Neural cell (in vitro differentiated cells): ENCODE measurements around the gene RBM19. TPM values are rescaled to one million over a fixed set of nuclear protein-coding genes. Genes with fewer than 3 reads are reported as not detected.

Experiments used
- H2AFZ ChIP-seq: fragments of 200-600, 300-800 bp; sonication (generic), shearing (Covaris generic); 2 replicates; pipeline ENCODE4 v1.6.0; 2014; ENCODE audit warnings: low read depth, mild to moderate bottlenecking, antibody characterized with exemption, low read length, moderate library complexity
- H3F3A ChIP-seq: fragments of 200-600 bp; shearing (Covaris generic); 2 replicates; pipeline ENCODE4 v1.6.1; 2016; ENCODE audit warnings: mild to moderate bottlenecking, moderate library complexity, mixed read lengths, antibody characterized with exemption, low read length; ENCODE audit not compliant: insufficient read depth, poor library complexity, severe bottlenecking
- H3K27ac ChIP-seq: fragments of 200-600, 300-800 bp; sonication (generic), shearing (Covaris generic); 2 replicates; pipeline ENCODE4 v1.5.1; 2014; ENCODE audit warnings: mild to moderate bottlenecking, low read length, moderate library complexity
- H3K27me3 ChIP-seq: fragments of 300-800, 200-600 bp; sonication (generic), shearing (Covaris generic); 2 replicates; pipeline ENCODE4 v1.6.0; 2014; ENCODE audit warnings: mild to moderate bottlenecking, low read depth, low read length, moderate library complexity; ENCODE audit not compliant: insufficient read depth
- H3K36me3 ChIP-seq: fragments of 300-800, 200-600 bp; sonication (generic), shearing (Covaris generic); 2 replicates; pipeline ENCODE4 v1.5.1; 2014; ENCODE audit warnings: mild to moderate bottlenecking, antibody characterized with exemption, low read length, moderate library complexity; ENCODE audit not compliant: insufficient read depth
- H3K4me2 ChIP-seq: fragments of 300-800, 200-600 bp; sonication (generic), shearing (Covaris generic); 2 replicates; pipeline ENCODE4 v1.6.0; 2014; ENCODE audit warnings: mild to moderate bottlenecking, low read length
- H3K4me3 ChIP-seq: fragments of 300-800, 200-600 bp; sonication (generic), shearing (Covaris generic); 2 replicates; pipeline ENCODE4 v1.5.1; 2014; ENCODE audit warnings: mild to moderate bottlenecking, low read length, moderate library complexity
- H3K79me2 ChIP-seq: fragments of 200-600 bp; shearing (Covaris generic); replicated peaks from 2 replicates; pipeline ENCODE4 v1.6.0; 2014; ENCODE audit warnings: mild to moderate bottlenecking, low read length, moderate library complexity; ENCODE audit not compliant: insufficient read depth
- H3K9ac ChIP-seq: fragments of 300-800, 200-600 bp; sonication (generic), shearing (Covaris generic); 2 replicates; pipeline ENCODE4 v1.6.1; 2016; ENCODE audit warnings: mild to moderate bottlenecking, low read length, mixed read lengths
- H3K9me2 ChIP-seq: fragments of 200-600 bp; shearing (Covaris generic); 2 replicates; pipeline ENCODE4 v1.6.1; 2016; ENCODE audit warnings: mild to moderate bottlenecking, low read length, mixed read lengths; ENCODE audit not compliant: insufficient read depth
- H3K9me3 ChIP-seq: fragments of 200-600, 300-800 bp; sonication (generic), shearing (Covaris generic); 2 replicates; pipeline ENCODE4 v1.6.1; 2016; ENCODE audit warnings: mild to moderate bottlenecking, mixed run types, low read length, moderate library complexity, mixed read lengths
- H4K20me1 ChIP-seq: fragments of 200-600 bp; shearing (Covaris generic); 2 replicates; pipeline ENCODE4 v1.6.1; 2016; ENCODE audit warnings: mild to moderate bottlenecking, mixed run types; ENCODE audit not compliant: insufficient read depth
- EP300 ChIP-seq: fragments of 450-650 bp; conservative IDR thresholded peaks from 2 replicates; pipeline ENCODE4 v1.6.1; 2014; ENCODE audit warnings: antibody characterized with exemption, mild to moderate bottlenecking, moderate library complexity; ENCODE audit not compliant: poor library complexity, severe bottlenecking
- EZH2 ChIP-seq: fragments of 200-600, 300-800 bp; shearing (Covaris generic), sonication (generic); IDR thresholded peaks from 2 replicates; pipeline ENCODE4 v1.6.1; 2014; ENCODE audit warnings: antibody characterized with exemption, low read length, borderline replicate concordance, mild to moderate bottlenecking; ENCODE audit not compliant: insufficient read depth, poor library complexity, severe bottlenecking
- MXI1 ChIP-seq: fragments of 450-650 bp; conservative IDR thresholded peaks from 2 replicates; pipeline ENCODE4 v1.6.1; 2014; ENCODE audit warnings: antibody characterized with exemption, mild to moderate bottlenecking; ENCODE audit not compliant: poor library complexity, severe bottlenecking
- POLR2AphosphoS5 ChIP-seq: IDR thresholded peaks from 2 replicates; pipeline ENCODE4 v1.6.1; 2012
- RAD21 ChIP-seq: fragments of 450-650 bp; conservative IDR thresholded peaks from 2 replicates; pipeline ENCODE4 v1.6.1; 2014; ENCODE audit warnings: antibody characterized with exemption, mild to moderate bottlenecking, moderate library complexity
- SMC3 ChIP-seq: fragments of 450-650 bp; conservative IDR thresholded peaks from 2 replicates; pipeline ENCODE4 v1.6.1; 2014; ENCODE audit warnings: antibody characterized with exemption, mild to moderate bottlenecking, moderate library complexity; ENCODE audit not compliant: poor library complexity
- TAF1 ChIP-seq: IDR thresholded peaks from 2 replicates; pipeline ENCODE4 v1.6.1; 2012; ENCODE audit warnings: low read depth
- polyA plus RNA-seq: library from polyadenylated mRNA; depleted of rRNA; stranded (reverse); fragments of >200 nt; gene quantifications from 2 replicates; pipeline ENCODE4 v1.2.3, GENCODE V29; 2014
- TF ChIP-seq, protein P1 (sequence below): IDR thresholded peaks from 2 replicates; pipeline ENCODE4 v1.6.1; 2012; ENCODE audit warnings: borderline replicate concordance
- TF ChIP-seq, protein P2 (sequence below): fragments of 450-650 bp; IDR thresholded peaks from 2 replicates; pipeline ENCODE4 v1.5.1; 2014; ENCODE audit warnings: antibody characterized with exemption, mild to moderate bottlenecking, moderate library complexity; ENCODE audit not compliant: poor library complexity, severe bottlenecking

RBM19 gene
- polyA plus RNA-seq, 1 donor from 2014 or later: 14.2 TPM

DNA sequence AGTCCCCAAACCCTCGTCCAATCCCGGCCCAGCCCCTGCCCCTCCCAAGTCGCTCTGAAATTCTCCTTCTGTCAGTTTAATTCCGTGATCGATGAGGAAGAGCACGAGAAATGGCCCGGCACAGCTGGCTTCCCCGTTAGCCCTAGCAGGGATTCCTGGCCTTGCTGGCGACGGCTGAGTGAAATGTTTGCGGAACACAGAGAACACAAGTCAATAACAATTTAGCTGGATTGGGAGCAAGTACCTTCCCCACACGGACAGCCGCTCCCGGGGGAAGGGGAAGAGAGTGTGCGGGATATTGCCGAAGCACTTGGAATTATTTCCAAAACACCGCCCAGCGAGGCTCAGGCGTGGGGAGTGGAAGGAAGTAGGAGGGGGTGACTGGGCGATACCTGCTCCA, 134.6 kb downstream of the RBM19 start:
- no peaks in the 10 kb centered on the region for H4K20me1 ChIP-seq
- H3K4me2 ChIP-seq: no peak overlapping the region
- no peak for TF ChIP-seq RAD21
- TF ChIP-seq EZH2: no peak
- TF ChIP-seq EP300: no peak
- no peak for TF ChIP-seq SMC3
- TF ChIP-seq, protein P1, sequence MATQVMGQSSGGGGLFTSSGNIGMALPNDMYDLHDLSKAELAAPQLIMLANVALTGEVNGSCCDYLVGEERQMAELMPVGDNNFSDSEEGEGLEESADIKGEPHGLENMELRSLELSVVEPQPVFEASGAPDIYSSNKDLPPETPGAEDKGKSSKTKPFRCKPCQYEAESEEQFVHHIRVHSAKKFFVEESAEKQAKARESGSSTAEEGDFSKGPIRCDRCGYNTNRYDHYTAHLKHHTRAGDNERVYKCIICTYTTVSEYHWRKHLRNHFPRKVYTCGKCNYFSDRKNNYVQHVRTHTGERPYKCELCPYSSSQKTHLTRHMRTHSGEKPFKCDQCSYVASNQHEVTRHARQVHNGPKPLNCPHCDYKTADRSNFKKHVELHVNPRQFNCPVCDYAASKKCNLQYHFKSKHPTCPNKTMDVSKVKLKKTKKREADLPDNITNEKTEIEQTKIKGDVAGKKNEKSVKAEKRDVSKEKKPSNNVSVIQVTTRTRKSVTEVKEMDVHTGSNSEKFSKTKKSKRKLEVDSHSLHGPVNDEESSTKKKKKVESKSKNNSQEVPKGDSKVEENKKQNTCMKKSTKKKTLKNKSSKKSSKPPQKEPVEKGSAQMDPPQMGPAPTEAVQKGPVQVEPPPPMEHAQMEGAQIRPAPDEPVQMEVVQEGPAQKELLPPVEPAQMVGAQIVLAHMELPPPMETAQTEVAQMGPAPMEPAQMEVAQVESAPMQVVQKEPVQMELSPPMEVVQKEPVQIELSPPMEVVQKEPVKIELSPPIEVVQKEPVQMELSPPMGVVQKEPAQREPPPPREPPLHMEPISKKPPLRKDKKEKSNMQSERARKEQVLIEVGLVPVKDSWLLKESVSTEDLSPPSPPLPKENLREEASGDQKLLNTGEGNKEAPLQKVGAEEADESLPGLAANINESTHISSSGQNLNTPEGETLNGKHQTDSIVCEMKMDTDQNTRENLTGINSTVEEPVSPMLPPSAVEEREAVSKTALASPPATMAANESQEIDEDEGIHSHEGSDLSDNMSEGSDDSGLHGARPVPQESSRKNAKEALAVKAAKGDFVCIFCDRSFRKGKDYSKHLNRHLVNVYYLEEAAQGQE: peak; percentile 77
- peak; percentile 48 for TF ChIP-seq POLR2AphosphoS5
- H3K9me2 ChIP-seq: no peaks in the 10 kb centered on the region
- no peak overlapping the region for H3K27ac ChIP-seq
- no peaks in the 10 kb centered on the region for H3K9me3 ChIP-seq
- peak overlapping the region; percentile 16 for H3K9ac ChIP-seq
- H3F3A ChIP-seq: no peaks in the 10 kb centered on the region
- H2AFZ ChIP-seq: no peak overlapping the region
- H3K36me3 ChIP-seq: no peaks in the 10 kb centered on the region
- H3K4me3 ChIP-seq: no peak overlapping the region
- H3K27me3 ChIP-seq: no peaks in the 10 kb centered on the region
- no peaks in the 10 kb centered on the region for H3K79me2 ChIP-seq

DNA sequence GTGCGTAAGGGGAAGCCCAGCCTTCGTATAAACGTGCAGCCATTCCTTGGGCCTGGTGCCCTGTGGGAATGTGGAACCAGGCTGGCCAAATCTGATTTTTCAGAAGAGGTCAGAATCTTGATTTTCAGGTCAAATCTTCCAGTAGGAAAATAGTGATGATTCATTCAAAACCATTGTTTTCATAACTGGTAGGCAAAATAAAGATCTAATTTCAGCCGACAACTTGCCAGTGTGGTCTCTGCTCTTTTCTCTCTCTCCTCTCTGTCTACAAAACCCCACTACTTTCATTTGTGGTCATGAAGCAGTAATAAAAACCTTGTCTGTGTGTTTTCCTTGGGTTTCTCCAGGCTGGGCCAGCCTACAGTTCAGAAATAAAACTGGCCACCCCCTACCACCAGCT, 135.1 kb downstream of the RBM19 start:
- no peaks in the 10 kb centered on the region for H4K20me1 ChIP-seq
- H3K27me3 ChIP-seq: no peaks in the 10 kb centered on the region
- H2AFZ ChIP-seq: no peak overlapping the region
- no peaks in the 10 kb centered on the region for H3K9me3 ChIP-seq
- TF ChIP-seq EZH2 (no peak), RAD21 (no peak), MXI1 (no peak), TAF1 (no peak), EP300 (no peak)
- TF ChIP-seq, protein P2, sequence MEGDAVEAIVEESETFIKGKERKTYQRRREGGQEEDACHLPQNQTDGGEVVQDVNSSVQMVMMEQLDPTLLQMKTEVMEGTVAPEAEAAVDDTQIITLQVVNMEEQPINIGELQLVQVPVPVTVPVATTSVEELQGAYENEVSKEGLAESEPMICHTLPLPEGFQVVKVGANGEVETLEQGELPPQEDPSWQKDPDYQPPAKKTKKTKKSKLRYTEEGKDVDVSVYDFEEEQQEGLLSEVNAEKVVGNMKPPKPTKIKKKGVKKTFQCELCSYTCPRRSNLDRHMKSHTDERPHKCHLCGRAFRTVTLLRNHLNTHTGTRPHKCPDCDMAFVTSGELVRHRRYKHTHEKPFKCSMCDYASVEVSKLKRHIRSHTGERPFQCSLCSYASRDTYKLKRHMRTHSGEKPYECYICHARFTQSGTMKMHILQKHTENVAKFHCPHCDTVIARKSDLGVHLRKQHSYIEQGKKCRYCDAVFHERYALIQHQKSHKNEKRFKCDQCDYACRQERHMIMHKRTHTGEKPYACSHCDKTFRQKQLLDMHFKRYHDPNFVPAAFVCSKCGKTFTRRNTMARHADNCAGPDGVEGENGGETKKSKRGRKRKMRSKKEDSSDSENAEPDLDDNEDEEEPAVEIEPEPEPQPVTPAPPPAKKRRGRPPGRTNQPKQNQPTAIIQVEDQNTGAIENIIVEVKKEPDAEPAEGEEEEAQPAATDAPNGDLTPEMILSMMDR: no peak
- TF ChIP-seq, protein P1: no peak
- no peaks in the 10 kb centered on the region for H3K9me2 ChIP-seq
- no peaks in the 10 kb centered on the region for H3K36me3 ChIP-seq
- H3K4me2 ChIP-seq: no peak overlapping the region
- H3K4me3 ChIP-seq: no peak overlapping the region
- H3K79me2 ChIP-seq: no peaks in the 10 kb centered on the region
- H3F3A ChIP-seq: no peaks in the 10 kb centered on the region
- H3K9ac ChIP-seq: peak overlapping the region; percentile 16
- no peak overlapping the region for H3K27ac ChIP-seq
